Fibroblast of lung (primary cell): ENCODE data around the gene SPOCK3. TPM values are rescaled to one million over a fixed set of nuclear protein-coding genes. Genes with fewer than 3 reads are reported as not detected.
A peak's percentile ranks its signal among the peaks of the same experiment; 100 is the strongest.

Experiments
- DNase-seq, 2 donors: peaks; one replicate each; pipeline versions ENCODE4 v3.0.0 to v3.0.0-alpha.2; 2010; ENCODE audit warnings: low read depth in 2 of 2
- H2AFZ ChIP-seq: 2 replicates; pipeline ENCODE4 v1.5.1; 2012; ENCODE audit warnings: low read length, control low read depth, inconsistent platforms
- H3K27ac ChIP-seq: 2 replicates; pipeline ENCODE4 v1.5.1; 2011; ENCODE audit warnings: low read length, control low read depth; ENCODE audit not compliant: insufficient read depth
- H3K27me3 ChIP-seq: 2 replicates; pipeline ENCODE4 v1.5.1; 2011; ENCODE audit warnings: mild to moderate bottlenecking, low read length; ENCODE audit not compliant: control insufficient read depth, insufficient read depth
- H3K36me3 ChIP-seq: 2 replicates; pipeline ENCODE4 v1.5.1; 2011; ENCODE audit warnings: low read length; ENCODE audit not compliant: control insufficient read depth, insufficient read depth
- H3K4me1 ChIP-seq: 2 replicates; pipeline ENCODE4 v1.5.1; 2011; ENCODE audit warnings: low read length; ENCODE audit not compliant: control insufficient read depth, insufficient read depth; ENCODE audit errors: extremely low read depth
- H3K4me2 ChIP-seq: 2 replicates; pipeline ENCODE4 v1.5.1; 2011; ENCODE audit warnings: low read length, control low read depth; ENCODE audit not compliant: insufficient read depth; ENCODE audit errors: extremely low read depth
- H3K4me3 ChIP-seq, 4 experiments: fragments of 200-600 bp in 1 of 4; sonication (generic) in 1 of 4; replicated peaks in 1 of 4; 2 replicates each; pipeline ENCODE4 v1.5.1; 2011 to 2016; ENCODE audit warnings: low read length in 4 of 4, low read depth in 3 of 4, mild to moderate bottlenecking in 3 of 4, control low read depth in 2 of 4, inconsistent platforms in 1 of 4, mixed read lengths in 1 of 4; ENCODE audit not compliant: insufficient read depth in 1 of 4; ENCODE audit errors: control extremely low read depth in 1 of 4
- H3K79me2 ChIP-seq: 2 replicates; pipeline ENCODE4 v1.5.1; 2012; ENCODE audit warnings: mild to moderate bottlenecking, low read length, inconsistent platforms; ENCODE audit not compliant: control insufficient read depth, insufficient read depth
- H3K9ac ChIP-seq: 2 replicates; pipeline ENCODE4 v1.5.1; 2011; ENCODE audit warnings: mild to moderate bottlenecking, low read length, control low read depth; ENCODE audit not compliant: insufficient read depth
- H3K9me3 ChIP-seq: 2 replicates; pipeline ENCODE4 v1.5.1; 2012; ENCODE audit warnings: low read depth, low read length; ENCODE audit not compliant: control insufficient read depth, insufficient read depth
- H4K20me1 ChIP-seq: 2 replicates; pipeline ENCODE4 v1.5.1; 2011; ENCODE audit warnings: low read length; ENCODE audit not compliant: control insufficient read depth, insufficient read depth; ENCODE audit errors: extremely low read depth
- CTCF ChIP-seq, 2 donors: IDR thresholded peaks in 1 of 2; conservative IDR thresholded peaks in 1 of 2; 1 replicate in 1 of 2; 2 replicates in 1 of 2; pipeline ENCODE4 v1.5.1; 2011 to 2012; ENCODE audit warnings: low read length in 2 of 2, control low read depth in 1 of 2, inconsistent platforms in 1 of 2, low read depth in 1 of 2, mild to moderate bottlenecking in 1 of 2
- EZH2 ChIP-seq: IDR thresholded peaks from 2 replicates; pipeline ENCODE4 v1.5.1; 2012; ENCODE audit warnings: low read length, control low read depth, mild to moderate bottlenecking; ENCODE audit errors: missing control alignments
- polyA plus RNA-seq, 2 donors: library from polyadenylated mRNA; depleted of rRNA in 1 of 2; stranded (reverse) in 1 of 2; unstranded in 1 of 2; fragments of >200 nt; gene quantifications; 2 replicates each; pipeline ENCODE4 v1.2.1, GENCODE V29; 2011 to 2012; ENCODE audit warnings: missing spikeins in 1 of 2
- total RNA-seq: library from RNA; depleted of rRNA; stranded (reverse); fragments of >200 nt; gene quantifications from 2 replicates; pipeline ENCODE4 v1.2.1, GENCODE V29; 2014

Gene SPOCK3
- total and polyA plus RNA-seq, 2 donors (not counting 1 experiment from before 2014, with no cell fraction given) = under 0.01 to 0.08 TPM

- no peak overlapping the region for H3K4me2 ChIP-seq
- H3K9ac ChIP-seq = no peak overlapping the region
- no peak overlapping the region for H3K4me3 ChIP-seq
- H2AFZ ChIP-seq = no peak overlapping the region
- no peaks in the 10 kb centered on the region for H3K36me3 ChIP-seq
- no peak overlapping the region for H3K27ac ChIP-seq
- no peak for DNase-seq
- no peaks in the 10 kb centered on the region for H4K20me1 ChIP-seq
- no peaks in the 10 kb centered on the region for H3K9me3 ChIP-seq
- H3K27me3 ChIP-seq = no peaks in the 10 kb centered on the region
- H3K4me1 ChIP-seq = no peaks in the 10 kb centered on the region
- no peak for TF ChIP-seq CTCF (conservative IDR thresholded peaks at IDR 0.05 in 1 of 2, IDR thresholded peaks at IDR 0.05 in 1 of 2; ENCODE audit: low read depth in 1 of 2, low read length in 2 of 2)
- TF ChIP-seq EZH2 = no peak
- no peaks in the 10 kb centered on the region for H3K79me2 ChIP-seq
Observed at GRCh38 chr4:167101035-167101434, 133.3 kb downstream of the SPOCK3 start.

GRCh38 chr4:167100120-167100519 lies 134.2 kb downstream of the SPOCK3 start:
- TF ChIP-seq CTCF (conservative IDR thresholded peaks at IDR 0.05 in 1 of 2, IDR thresholded peaks at IDR 0.05 in 1 of 2; ENCODE audit: low read depth in 1 of 2, low read length in 2 of 2) (no peak), EZH2 (no peak)
- Histone ChIP-seq H3K4me1 (no peaks in the 10 kb centered on the region), H4K20me1 (no peaks in the 10 kb centered on the region), H3K4me3 (no peak overlapping the region), H2AFZ (no peak overlapping the region), H3K9ac (no peak overlapping the region), H3K27ac (no peak overlapping the region), H3K36me3 (no peaks in the 10 kb centered on the region), H3K27me3 (no peaks in the 10 kb centered on the region), H3K4me2 (no peak overlapping the region), H3K79me2 (no peaks in the 10 kb centered on the region), H3K9me3 (no peaks in the 10 kb centered on the region)
- peak; percentile 24 to 62 for DNase-seq

GRCh38 chr4:167088115-167088514 lies 146.2 kb downstream of the SPOCK3 start:
- Histone ChIP-seq H3K4me3 (no peak overlapping the region), H3K9me3 (no peaks in the 10 kb centered on the region), H3K36me3 (no peaks in the 10 kb centered on the region), H3K9ac (no peak overlapping the region), H2AFZ (no peak overlapping the region), H3K27me3 (no peaks in the 10 kb centered on the region), H3K4me1 (no peaks in the 10 kb centered on the region), H4K20me1 (no peaks in the 10 kb centered on the region), H3K27ac (no peak overlapping the region), H3K79me2 (no peaks in the 10 kb centered on the region), H3K4me2 (no peak overlapping the region)
- TF ChIP-seq EZH2 = no peak
- no peak for TF ChIP-seq CTCF (conservative IDR thresholded peaks at IDR 0.05 in 1 of 2, IDR thresholded peaks at IDR 0.05 in 1 of 2; ENCODE audit: low read depth in 1 of 2, low read length in 2 of 2)
- DNase-seq = no peak
